GM21825 (cell line): ENCODE data around the gene ANKRD28.
"Not testable (repeated sequence)": the region's sequence is repeated elsewhere in the genome, so short reads cannot be mapped to it uniquely, and the experiment has no call there.

Source experiments
- ATAC-seq: cut with Tn5 transposase; IDR thresholded peaks from one replicate; pipeline ENCODE4 v1.9.1; 2021; ENCODE audit warnings: mild to moderate bottlenecking, moderate library complexity; ENCODE audit not compliant: unreplicated experiment

ANKRD28 gene

DNA sequence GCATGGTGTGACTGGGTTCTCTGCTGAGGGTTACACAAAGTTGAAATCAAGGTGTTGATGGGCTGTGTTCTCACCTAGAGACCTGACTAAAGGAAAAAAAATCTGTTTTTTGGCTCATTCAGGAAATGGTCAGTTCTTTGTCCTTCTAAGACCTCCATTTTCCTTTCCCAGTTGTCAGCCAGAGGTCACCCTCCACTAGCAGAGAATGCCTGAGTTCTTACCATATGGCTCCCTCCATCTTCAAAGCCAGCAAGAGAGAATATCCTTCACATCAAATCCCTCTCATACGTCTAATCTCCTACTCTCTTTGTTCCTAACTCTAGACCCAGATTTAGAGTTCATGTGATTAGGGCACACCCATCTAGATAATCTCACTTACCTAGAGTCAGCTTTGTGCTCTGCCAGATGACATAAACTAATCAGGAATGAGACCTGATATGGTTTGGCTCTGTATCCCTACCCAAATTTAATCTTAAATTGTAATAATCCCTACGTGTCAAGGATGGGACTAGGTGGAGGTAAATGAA, 19.4 kb downstream of the ANKRD28 start:
- no peak for ATAC-seq

DNA sequence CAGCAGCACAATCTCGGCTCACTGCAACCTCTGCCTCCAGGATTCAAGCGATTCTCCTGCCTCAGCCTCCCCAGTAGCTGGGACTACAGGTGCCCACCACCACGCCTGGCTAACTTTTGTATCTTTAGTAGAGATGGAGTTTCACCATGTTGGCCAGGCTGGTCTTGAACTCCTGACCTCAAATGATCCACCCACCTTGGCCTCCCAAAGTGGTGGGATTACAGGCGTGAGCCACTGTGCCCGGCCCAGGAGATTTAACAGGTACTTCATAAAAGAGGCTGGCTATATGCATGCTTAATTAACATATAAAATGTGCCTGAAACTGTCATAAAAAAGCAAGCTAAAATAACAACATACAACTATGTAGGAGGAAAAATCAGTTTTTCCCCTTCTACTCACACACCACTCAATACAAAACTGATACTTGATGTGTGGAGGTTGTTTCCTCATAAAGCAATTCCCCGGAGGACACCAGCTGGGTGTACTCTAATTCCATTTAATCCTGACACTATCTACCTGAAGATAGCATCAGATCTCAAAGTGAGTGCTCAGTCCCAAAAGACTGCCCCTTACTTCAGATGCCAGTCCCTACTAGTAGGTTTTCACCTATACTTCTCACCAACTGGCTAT, 22.7 kb downstream of the ANKRD28 start:
- ATAC-seq, result peak; percentile 76

DNA sequence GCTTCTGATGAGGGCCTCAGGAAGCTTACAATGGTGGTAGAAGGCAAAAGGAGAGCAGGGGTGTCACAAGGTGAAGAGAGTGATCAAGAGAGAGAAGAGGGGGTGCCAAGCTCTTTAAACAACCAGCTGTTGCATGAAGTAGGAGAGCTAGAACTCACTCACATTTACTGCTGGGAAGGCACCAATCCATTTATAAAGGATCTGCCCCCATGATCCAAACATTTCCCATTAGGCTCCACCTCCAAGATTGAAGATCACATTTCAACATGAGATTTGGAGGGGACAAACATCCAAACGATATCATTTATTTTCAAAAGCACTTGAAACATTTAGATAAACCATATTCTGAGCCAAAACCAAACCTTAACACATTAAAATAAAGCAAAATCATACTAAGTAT, 26.3 kb downstream of the ANKRD28 start:
- ATAC-seq, result no peak

DNA sequence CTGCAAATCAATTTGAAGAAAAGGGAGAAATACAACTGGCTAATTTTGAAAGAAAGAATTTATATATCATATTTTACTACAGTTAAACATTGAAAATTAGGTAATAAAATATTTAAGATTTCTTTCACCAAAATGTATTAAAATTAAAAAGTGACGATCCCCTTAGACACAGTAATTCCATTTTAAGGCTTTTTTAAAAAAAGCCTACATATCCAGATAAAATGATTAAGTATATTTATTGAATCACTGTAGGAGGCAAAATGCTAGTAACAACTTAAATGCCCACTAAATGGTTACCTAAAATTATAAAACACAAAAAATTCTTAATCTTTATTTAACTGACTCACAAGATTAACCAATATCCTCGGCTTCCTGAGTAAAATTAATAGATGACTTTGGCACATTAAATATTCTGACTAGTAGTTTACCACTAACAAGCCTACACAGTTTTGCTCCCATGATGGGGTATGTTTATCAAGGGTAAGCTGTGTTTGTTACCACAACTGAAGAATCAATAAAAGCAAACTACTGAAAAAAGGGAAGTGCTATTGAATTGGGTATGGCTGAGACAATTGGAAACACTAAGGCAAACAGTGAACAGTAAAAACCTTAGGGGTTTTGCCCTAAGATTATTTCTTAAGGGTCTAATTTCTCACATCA, 28.4 kb downstream of the ANKRD28 start:
- ATAC-seq, result no peak

DNA sequence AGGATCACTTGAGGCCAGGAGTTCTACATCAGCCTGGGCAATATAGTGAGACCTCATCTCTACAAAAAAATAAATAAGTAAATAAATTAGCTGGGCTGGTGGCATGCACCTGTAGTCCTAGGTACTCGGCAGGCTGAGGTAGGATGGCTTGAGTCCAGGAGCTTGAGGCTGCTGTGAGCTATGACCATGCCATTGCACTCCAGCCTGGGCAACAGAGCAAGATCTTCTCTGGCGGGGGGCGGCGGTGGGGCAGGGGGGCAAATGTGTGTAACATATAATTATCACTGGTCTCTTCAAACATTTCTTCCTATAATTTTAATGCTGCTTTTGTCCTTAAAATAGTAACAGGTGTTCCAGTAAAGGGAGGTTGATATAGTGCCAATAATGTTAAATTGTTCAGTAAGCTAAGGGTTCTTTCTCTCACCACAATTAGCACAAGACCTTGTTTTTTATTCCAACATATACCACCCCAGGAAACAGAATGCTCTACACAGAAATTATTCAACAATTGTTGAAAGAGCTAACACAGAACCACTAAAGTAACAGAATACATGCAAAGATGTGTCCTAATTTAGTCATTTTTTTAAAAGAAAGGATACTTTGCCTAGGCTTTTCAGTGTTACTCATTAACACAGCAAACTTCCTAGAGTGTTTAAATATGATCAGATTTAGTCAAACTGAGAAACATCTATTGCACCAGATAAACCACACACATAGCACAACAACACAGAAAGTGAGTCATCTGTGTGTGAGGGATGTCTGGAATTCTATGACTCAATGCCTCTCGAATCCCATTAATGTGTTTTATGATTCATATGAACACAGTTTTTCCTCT, 29.1 kb downstream of the ANKRD28 start:
- peak; percentile 97 for ATAC-seq

DNA sequence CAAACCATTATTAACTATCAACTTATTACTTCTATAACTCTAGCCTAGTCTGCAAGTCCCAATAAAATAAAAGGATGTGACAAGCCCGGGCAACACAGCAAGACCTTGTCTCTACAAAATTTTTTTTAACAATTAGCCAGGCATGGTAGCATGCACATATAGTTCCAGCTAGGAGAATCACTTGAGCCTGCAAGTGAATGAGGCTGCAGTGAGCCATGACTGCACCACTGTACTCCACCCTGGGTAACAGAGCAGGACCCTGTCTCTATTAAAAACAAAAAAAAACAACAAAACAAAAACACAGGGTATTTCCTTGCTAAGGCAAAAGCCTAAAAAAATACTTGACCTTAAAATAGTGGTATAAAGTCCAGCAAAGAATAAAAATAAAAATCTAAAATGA, 31.4 kb downstream of the ANKRD28 start:
- ATAC-seq, result no peak

DNA sequence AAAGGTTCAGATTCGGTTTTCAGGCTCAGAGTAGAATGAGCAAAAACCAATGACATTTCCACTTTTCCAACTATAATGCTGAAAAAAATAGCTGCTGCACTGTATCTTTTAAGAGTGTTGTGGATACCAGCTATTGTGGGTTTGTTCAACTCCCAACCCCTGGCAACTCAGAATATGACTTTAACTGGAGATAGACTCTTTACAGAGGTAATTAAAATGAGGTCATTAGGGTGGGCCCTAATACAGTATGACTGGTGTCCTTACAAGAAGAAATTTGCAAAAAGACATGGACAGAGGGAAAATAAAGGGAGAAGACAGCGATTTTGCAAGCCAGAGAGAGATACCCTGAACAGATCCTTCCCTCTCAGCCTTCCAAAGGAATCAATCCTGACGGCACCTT, 39.5 kb downstream of the ANKRD28 start:
- no peak for ATAC-seq

DNA sequence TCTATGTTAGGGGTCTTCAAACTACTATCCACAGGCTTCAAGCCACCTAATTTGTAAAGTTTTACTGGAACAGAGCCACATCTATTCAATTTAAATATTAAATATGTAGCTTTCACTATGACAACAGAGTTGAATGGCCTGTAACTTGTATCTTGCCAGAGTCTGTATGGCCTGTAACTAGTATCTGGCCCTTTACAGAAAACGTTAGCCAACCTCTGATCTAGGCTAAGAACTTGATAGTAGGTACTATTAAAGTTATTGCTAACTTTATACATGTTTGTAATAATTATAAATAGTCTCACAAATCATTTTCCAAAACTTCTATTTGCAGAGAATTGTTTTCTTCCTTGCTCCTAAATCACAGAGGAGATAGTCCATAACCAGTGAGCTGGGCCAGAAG, 40.0 kb downstream of the ANKRD28 start:
- no peak for ATAC-seq

DNA sequence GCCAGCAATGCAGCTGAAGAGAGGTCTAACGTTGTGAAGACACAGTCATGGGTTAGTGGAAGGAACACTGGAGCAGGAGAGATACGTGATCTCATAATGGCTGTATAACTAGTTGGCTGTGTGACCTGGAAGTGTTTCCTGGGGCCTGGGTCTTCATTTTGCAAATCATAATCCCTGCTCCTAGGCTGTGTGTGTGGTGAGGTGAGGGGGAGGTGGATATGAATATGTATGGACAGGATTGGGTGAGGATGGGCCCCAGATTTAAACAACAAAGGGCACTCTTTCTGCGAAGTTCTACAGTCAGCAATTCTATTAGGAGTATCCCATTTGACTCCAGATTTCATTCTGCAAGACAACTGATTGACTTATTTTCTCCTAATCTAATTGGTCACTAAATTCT, 41.3 kb downstream of the ANKRD28 start:
- ATAC-seq, result no peak

DNA sequence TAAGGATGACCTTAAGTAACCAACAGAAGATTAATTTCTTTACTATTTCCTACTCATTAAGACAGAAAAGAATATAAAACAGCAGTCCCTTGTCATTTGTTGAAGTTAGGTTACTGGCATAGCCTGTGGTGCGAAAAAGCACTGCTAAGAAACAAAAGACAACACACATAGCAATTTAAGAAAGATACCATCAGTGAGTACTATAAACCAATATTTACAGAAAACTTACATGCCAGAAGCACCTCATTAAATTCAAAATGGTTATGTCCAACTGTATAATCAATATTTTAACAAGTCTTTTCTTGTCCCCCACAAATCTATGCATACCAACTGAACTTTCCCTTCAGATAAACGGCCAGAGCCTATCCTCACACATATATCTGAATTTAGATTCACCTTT, 42.0 kb downstream of the ANKRD28 start:
- no peak for ATAC-seq

DNA sequence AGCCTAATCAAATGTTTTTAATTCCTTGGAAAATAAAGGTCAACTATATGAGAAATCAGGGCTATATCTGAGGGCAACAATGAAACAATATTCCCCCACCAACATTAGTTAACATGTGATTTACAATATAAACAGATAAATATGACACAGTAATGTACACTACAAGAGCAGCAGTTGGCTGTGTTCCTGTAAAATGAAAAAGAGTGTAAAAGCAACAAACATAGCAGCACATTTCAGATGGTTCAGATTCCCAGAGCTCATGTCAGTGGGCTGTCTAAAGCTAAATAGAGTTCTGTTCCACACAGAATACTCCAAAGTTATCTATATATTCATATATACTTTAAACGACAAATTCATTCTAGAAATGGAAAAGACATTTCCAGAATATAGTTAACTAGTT, 42.6 kb downstream of the ANKRD28 start:
- no peak for ATAC-seq

DNA sequence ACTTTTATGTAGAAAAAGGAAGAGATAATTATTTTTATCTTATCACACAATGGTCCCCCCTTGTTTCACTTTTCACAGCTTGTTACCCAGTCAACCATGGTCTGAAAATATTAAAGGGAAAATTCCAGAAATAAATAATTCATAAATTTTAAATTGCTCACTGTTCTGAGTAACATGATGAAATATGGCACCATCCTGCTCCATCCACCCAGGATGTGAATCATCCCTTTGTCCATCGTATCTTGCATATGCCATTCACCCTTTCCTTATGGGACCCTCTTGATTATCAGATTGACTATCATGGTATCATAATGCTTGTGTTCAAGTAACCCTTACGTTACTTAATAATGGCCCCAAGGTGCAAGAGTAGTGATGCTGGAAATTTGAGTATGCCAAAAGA, 43.7 kb downstream of the ANKRD28 start:
- ATAC-seq, result no peak

DNA sequence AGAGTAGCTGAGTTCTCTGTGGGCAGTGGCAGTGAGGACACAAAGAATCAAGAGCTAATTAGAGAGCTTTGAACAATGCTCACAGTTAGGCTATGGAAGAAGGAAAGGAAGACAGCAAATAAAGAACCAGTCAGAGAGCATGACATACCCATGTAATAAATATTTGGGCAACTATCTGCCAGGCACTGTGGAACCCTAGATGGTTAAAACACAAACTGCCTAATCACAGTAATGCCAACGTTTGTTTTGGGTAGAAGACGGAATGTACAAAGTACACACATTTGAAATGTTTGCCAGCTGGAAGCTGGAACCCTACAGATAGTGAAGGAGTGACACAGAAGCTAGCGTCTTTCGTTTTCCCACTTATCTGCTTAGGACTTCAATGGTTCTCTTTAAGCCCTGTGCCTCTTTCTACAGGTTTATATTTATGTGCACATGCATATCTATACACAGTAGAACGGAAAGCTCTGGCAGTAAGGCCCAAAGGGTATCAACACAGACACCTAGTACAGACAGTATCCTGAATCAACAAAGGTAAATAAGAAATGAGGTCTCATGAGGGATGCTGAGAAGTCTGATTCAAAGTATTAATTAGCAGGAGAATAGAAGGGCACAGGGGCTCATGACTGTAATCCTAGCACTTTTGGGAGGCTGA, 44.6 kb downstream of the ANKRD28 start:
- ATAC-seq, result no peak

DNA sequence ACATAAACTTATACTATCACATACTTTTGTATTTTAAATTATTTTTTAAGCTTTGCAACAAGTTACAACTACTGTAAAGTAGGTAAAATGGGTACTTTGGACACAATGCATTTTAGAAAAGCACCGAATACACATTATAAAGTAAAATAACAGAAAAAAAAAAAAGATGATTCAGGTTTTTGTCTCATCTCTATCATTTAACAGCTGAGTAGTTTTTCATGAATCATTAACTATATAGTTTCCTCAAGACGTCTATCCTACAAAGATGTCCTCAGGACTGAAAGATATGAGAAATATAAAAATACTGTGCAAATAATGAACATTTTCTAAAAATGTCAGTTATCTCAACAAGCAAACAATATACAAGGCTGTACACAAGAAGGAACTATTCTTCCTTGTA, 46.9 kb downstream of the ANKRD28 start:
- ATAC-seq, result no peak

DNA sequence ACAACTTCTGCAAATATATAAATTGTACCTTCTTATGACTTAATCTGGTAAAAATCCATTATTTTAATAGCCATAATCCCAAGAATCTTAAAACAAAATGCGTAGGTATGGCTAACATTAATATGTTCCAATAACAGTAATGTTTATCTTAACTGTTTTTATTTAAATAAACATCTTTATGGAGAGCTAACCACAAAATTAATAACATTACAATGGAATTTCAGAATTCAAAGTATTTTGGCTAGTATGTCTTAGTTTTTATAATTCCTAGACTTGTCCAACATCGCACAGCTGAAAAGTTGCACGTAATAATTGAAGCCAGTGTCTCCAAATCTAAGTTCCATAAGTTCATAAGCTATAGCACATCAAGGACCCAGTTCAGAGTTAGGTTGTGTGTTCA, 47.6 kb downstream of the ANKRD28 start:
- no peak for ATAC-seq

DNA sequence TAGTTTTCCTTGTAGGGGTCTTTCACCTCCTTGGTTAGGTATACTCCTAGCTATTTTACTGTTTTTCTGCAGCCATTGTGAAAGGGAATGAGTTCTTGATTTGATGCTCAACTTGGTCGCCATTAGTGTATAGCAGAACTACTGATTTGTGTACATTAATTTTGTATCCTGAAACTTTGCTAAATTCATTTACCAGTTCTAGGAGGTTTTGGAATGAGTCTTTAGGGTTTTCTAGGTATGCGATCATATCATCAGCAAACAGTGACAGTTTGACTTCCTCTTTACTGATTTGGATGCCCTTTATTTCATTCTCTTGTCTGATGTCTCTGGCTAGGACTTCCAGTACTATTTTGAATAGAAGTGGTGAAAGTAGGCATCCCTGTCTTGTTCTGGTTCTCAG, 51.9 kb downstream of the ANKRD28 start:
- ATAC-seq, result not testable (repeated sequence)

DNA sequence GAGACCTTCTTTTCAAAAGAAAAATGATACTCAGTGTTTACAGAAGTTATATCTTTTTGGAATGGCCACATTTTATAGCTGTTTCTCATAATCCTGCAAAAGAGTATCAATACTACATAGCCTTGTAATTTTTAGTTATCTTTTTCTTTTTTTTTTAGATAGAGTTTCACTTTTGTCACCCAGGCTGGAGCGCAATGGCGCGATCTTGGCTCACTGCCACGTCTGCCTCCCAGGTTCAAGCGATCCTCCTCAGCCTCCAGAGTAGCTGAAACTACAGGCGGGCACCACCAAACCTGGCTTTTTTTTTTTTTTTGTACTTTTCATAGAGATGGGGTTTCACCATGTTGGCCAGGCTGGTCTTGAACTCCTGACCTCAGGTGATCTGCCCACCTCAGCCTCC, 53.6 kb downstream of the ANKRD28 start:
- no peak for ATAC-seq

DNA sequence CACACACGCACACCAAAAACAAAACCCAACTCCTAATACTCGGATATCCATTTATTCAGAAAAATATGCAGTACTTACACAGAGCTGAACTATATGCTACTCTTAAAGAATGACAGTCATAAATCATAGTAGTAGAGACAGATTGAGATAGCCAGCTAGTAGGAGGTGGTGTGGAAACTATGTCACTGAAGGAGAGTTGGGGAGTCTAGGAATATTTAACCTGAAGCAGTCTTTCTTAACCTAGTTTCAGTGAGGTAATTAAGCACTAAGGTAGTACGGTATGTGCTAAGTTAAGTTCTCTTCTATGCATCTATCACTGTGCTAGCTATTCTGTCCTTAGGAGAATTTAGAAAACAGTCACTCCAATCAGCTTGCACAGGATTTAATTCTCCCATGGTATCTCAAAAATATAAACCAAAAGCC, 54.2 kb downstream of the ANKRD28 start:
- ATAC-seq, result no peak

DNA sequence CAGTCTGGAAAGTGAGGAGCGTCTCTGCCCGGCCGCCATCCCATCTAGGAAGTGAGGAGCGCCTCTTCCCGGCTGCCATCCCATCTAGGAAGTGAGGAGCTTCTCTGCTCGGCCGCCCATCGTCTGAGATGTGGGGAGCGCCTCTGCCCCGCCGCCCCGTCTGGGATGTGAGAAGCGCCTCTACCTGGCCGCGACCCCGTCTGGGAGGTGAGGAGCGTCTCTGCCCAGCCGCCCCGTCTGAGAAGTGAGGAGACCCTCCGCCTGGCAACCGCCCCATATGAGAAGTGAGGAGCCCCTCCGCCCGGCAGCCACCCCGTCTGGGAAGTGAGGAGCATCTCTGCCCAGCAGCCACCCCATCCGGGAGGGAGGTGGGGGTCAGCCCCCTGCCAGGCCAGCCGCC, 55.5 kb downstream of the ANKRD28 start:
- not testable (repeated sequence) for ATAC-seq

DNA sequence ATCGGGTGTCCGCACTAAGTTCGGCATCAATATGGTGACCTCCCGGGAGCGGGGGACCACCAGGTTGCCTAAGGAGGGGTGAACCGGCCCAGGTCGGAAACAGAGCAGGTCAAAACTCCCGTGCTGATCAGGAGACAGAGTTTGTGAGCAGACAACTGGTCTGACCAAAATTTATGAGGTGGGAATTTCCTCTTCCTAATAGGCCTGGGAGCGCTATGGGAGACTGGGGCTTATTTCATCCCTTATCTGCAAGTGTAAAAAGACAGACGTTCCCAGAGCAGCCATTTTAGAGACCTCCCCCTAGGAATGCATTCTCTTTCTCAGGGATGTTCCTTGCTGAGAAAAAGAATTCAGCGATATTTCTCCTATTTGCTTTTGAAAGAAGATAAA, 59.2 kb downstream of the ANKRD28 start:
- not testable (repeated sequence) for ATAC-seq

DNA sequence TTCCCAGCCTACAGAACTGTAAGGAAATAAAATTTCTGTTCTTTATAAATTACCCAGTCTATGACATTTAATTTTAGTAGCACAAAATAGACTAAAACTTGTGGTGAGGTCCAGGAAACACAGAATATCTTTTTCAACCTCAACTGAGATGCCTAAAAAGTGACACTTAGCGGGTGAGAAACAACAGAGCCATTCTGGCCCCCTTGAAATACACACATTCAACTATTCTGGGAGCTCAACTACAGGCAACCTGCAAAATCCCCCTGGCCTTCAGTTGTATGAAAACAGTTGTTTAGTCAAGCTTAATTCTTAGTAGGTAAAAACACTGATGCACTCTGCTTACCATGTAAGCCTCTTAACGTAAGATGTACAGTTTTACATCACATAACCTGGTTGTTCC, 66.8 kb downstream of the ANKRD28 start:
- ATAC-seq, result no peak
